Left lung (tissue), 10 donors: ENCODE results near the gene LTC4S. TPM values are rescaled to one million over a fixed set of nuclear protein-coding genes. Genes with fewer than 3 reads are reported as not detected.

Source experiments
- ATAC-seq: fragments of 200-7000 bp; cut with Tn5 transposase; one replicate; pipeline ENCODE4 v1.9.1; 2020; ENCODE audit warnings: moderate library complexity
- DNase-seq, 4 donors: peaks; one replicate each; pipeline ENCODE4 v3.0.0-alpha.2; 2013 to 2020
- H3K27ac ChIP-seq, 2 donors: fragments of 200-600 bp; sonication (generic) in 1 of 2; one replicate each; pipeline versions ENCODE4 v1.5.0 to v1.8.0; 2020 to 2021
- H3K27me3 ChIP-seq, 2 donors: fragments of 200-600 bp; sonication (generic) in 1 of 2; one replicate each; pipeline versions ENCODE4 v1.5.0 to v1.8.0; 2020 to 2021
- H3K36me3 ChIP-seq, 2 donors: fragments of 200-600 bp; sonication (generic) in 1 of 2; one replicate each; pipeline versions ENCODE4 v1.5.0 to v1.8.0; 2020 to 2021
- H3K4me1 ChIP-seq, 2 donors: fragments of 200-600 bp; one replicate each; pipeline ENCODE4 v1.8.0; 2021
- H3K4me3 ChIP-seq, 2 donors: fragments of 200-600 bp; sonication (generic) in 1 of 2; one replicate each; pipeline versions ENCODE4 v1.5.0 to v1.8.0; 2020 to 2021; ENCODE audit warnings: mild to moderate bottlenecking in 1 of 2
- H3K9me3 ChIP-seq, 2 donors: fragments of 200-600 bp; sonication (generic) in 1 of 2; one replicate each; pipeline versions ENCODE4 v1.5.0 to v1.8.0; 2020 to 2021
- CTCF ChIP-seq, 2 donors: fragments of 200-600 bp; sonication (generic) in 1 of 2; IDR thresholded peaks; one replicate each; pipeline versions ENCODE4 v1.5.0 to v1.8.0; 2021; ENCODE audit warnings: antibody characterized with exemption in 2 of 2
- intact Hi-C, 2 donors: fragments of 100-400 bp; cut with DNase I; formaldehyde crosslinking; loops; one replicate each; pipeline versions ENCODE4 v1.11.2 to v1.14.2; 2022
- polyA plus RNA-seq, 6 donors: library from polyadenylated mRNA; unstranded; fragments of 120-200 nt; gene quantifications; one replicate each; pipeline ENCODE4 v1.2.1, GENCODE V29; 2013; ENCODE audit not compliant: insufficient read length in 6 of 6
- total RNA-seq, 2 donors: library from RNA; stranded (reverse); fragmentation: NEBNext Ultra II Directional; extraction: Animal tissue kit (Norgen Biotek cat#: 25700); gene quantifications; one replicate each; pipeline ENCODE4 v1.2.1, GENCODE V29; 2021
- donor health status: DM: no; HTN: yes; CAD: no.
- donor health status: DM: no; HTN: no; CAD: no.

LTC4S gene
- total and polyA plus RNA-seq, 8 donors, result 3.0 to 19.6 (median 5.0) TPM

- no peak for ATAC-seq
- Histone ChIP-seq H3K9me3 (no peaks in the 10 kb centered on the region), H3K36me3 (peaks cover 0 to 23% of the 10 kb centered on the region in 2 donors), H3K27me3 (no peaks in the 10 kb centered on the region), H3K4me3 (peak overlapping the region in 1 of 2 donors; percentile 65), H3K4me1 (peaks cover 37 to 59% of the 10 kb centered on the region in 2 donors), H3K27ac (peak overlapping the region; percentile 83)
- intact Hi-C loops, result no loop called here
- TF ChIP-seq CTCF (IDR thresholded peaks at IDR 0.05), result no peak
- DNase-seq, result peak in 1 of 4 donors; percentile 25
Measured at GRCh38 chr5:179794171-179794570, 385 bp downstream of the LTC4S start.

GRCh38 chr5:179794575-179794974 is 789 bp downstream of the LTC4S start:
- intact Hi-C loops, result no loop called here
- Histone ChIP-seq H3K27ac (peak overlapping the region; percentile 83 to 89), H3K4me1 (peaks cover 37 to 59% of the 10 kb centered on the region in 2 donors), H3K27me3 (no peaks in the 10 kb centered on the region), H3K9me3 (no peaks in the 10 kb centered on the region), H3K4me3 (peak overlapping the region; percentile 65 to 66), H3K36me3 (peaks cover 0 to 27% of the 10 kb centered on the region in 2 donors)
- DNase-seq (peak in 1 of 4 donors; percentile 54), ATAC-seq (no peak)
- TF ChIP-seq CTCF (IDR thresholded peaks at IDR 0.05), result no peak

- intact Hi-C loops, result loop anchor here in 1 of 2 donors (5.0 kb wide), 1 partner anchor 33 kb away; no protein-coding TSS in a partner anchor
- H3K4me3 ChIP-seq, result peak overlapping the region; percentile 65 to 66
- ATAC-seq (peak; percentile 54), DNase-seq (peak in 2 of 4 donors; percentile 75 to 85)
- H3K27me3 ChIP-seq, result no peaks in the 10 kb centered on the region
- H3K27ac ChIP-seq, result peak overlapping the region; percentile 83 to 89
- H3K36me3 ChIP-seq, result peaks cover 0 to 34% of the 10 kb centered on the region in 2 donors
- peaks cover 37 to 59% of the 10 kb centered on the region in 2 donors for H3K4me1 ChIP-seq
- H3K9me3 ChIP-seq, result no peaks in the 10 kb centered on the region
- TF ChIP-seq CTCF (IDR thresholded peaks at IDR 0.05), result no peak
Measured at GRCh38 chr5:179795049-179795862, 1.5 kb downstream of the LTC4S start.

GRCh38 chr5:179795863-179796833 is 2.4 kb downstream of the LTC4S start:
- DNase-seq (peak in 3 of 4 donors; percentile 85 to 99 (median 88)), ATAC-seq (peak; percentile 83)
- H3K27me3 ChIP-seq, result no peaks in the 10 kb centered on the region
- no peaks in the 10 kb centered on the region for H3K9me3 ChIP-seq
- peak overlapping the region; percentile 83 to 89 for H3K27ac ChIP-seq
- intact Hi-C loops, result loop anchor here in 1 of 2 donors (5.0 kb wide), 1 partner anchor 34 kb away; no protein-coding TSS in a partner anchor
- TF ChIP-seq CTCF (IDR thresholded peaks at IDR 0.05), result peak; percentile 75 to 87
- H3K4me1 ChIP-seq, result peaks cover 37 to 58% of the 10 kb centered on the region in 2 donors
- peak overlapping the region; percentile 65 to 66 for H3K4me3 ChIP-seq
- H3K36me3 ChIP-seq, result peaks cover 0 to 43% of the 10 kb centered on the region in 2 donors
